ENCODE results near the gene PLD4. TPM values are rescaled to one million over a fixed set of nuclear protein-coding genes. Genes with fewer than 3 reads are reported as not detected.
A peak's percentile ranks its signal among the peaks of the same experiment; 100 is the strongest.
"Not testable (repeated sequence)": the region's sequence is repeated elsewhere in the genome, so short reads cannot be mapped to it uniquely, and the experiment has no call there.

Gene PLD4
- total and polyA plus RNA-seq, 7 donors = 0.28 to 7.1 (median 0.71) TPM; not detected in 2

- 95% methylated on average over 33 of the region's 33 CpGs for WGBS, 2 donors
- Histone ChIP-seq H3K36me3 (peaks cover 6 to 55% (median 19%) of the 10 kb centered on the region in 4 donors), H3K9me3 (no peaks in the 10 kb centered on the region), H3K4me1 (no peaks in the 10 kb centered on the region), H3K27ac (no peak overlapping the region), H3K27me3 (no peaks in the 10 kb centered on the region), H3K4me3 (no peak overlapping the region)
- intact Hi-C loops (cut with DNase I) = no loop called here
- TF ChIP-seq CTCF (IDR thresholded peaks at IDR 0.05) (no peak), POLR2A (IDR thresholded peaks at IDR 0.05) (no peak), EP300 (IDR thresholded peaks at IDR 0.05) (no peak), POLR2AphosphoS5 (IDR thresholded peaks at IDR 0.05) (no peak)
- peak; percentile 60 for DNase-seq
These were observed 36.8 kb upstream of the PLD4 start for GRCh38 chr14:104887623-104888488.

GRCh38 chr14:104888489-104889374 lies 35.9 kb upstream of the PLD4 start:
- Histone ChIP-seq H3K27me3 (no peaks in the 10 kb centered on the region), H3K36me3 (peaks cover 0 to 48% (median 17%) of the 10 kb centered on the region in 4 donors), H3K4me1 (no peaks in the 10 kb centered on the region), H3K4me3 (no peak overlapping the region), H3K9me3 (no peaks in the 10 kb centered on the region), H3K27ac (no peak overlapping the region)
- no peak for TF ChIP-seq CTCF (IDR thresholded peaks at IDR 0.05)
- no peak for TF ChIP-seq POLR2A (IDR thresholded peaks at IDR 0.05)
- TF ChIP-seq POLR2AphosphoS5 (IDR thresholded peaks at IDR 0.05) = no peak
- no peak for TF ChIP-seq EP300 (IDR thresholded peaks at IDR 0.05)
- DNase-seq = peak; percentile 54
- intact Hi-C loops (cut with DNase I) = no loop called here
- WGBS, 2 donors = 92 to 93% methylated on average over 26 of the region's 26 CpGs

GRCh38 chr14:104889375-104889757 lies 35.3 kb upstream of the PLD4 start:
- no peaks in the 10 kb centered on the region for H3K27me3 ChIP-seq
- H3K4me1 ChIP-seq = no peaks in the 10 kb centered on the region
- H3K4me3 ChIP-seq = no peak overlapping the region
- H3K27ac ChIP-seq = no peak overlapping the region
- DNase-seq = peak; percentile 48
- 91 to 97% methylated on average over 23 of the region's 23 CpGs for WGBS, 2 donors
- intact Hi-C loops (cut with DNase I) = no loop called here
- no peaks in the 10 kb centered on the region for H3K9me3 ChIP-seq
- H3K36me3 ChIP-seq = peaks cover 0 to 44% (median 16%) of the 10 kb centered on the region in 4 donors
- TF ChIP-seq POLR2A (IDR thresholded peaks at IDR 0.05) (no peak), POLR2AphosphoS5 (IDR thresholded peaks at IDR 0.05) (no peak), CTCF (IDR thresholded peaks at IDR 0.05) (no peak), EP300 (IDR thresholded peaks at IDR 0.05) (no peak)

GRCh38 chr14:104890292-104890691 lies 34.4 kb upstream of the PLD4 start:
- H3K4me1 ChIP-seq; H3K27me3 ChIP-seq; H3K27ac ChIP-seq; H3K4me3 ChIP-seq; DNase-seq; H3K9me3 ChIP-seq; intact Hi-C loops (cut with DNase I): not testable (repeated sequence)
- H3K36me3 ChIP-seq = peaks cover 0 to 41% (median 16%) of the 10 kb centered on the region in 4 donors

- TF ChIP-seq POLR2AphosphoS5 (IDR thresholded peaks at IDR 0.05) (no peak), EP300 (IDR thresholded peaks at IDR 0.05) (no peak), POLR2A (IDR thresholded peaks at IDR 0.05) (no peak), CTCF (IDR thresholded peaks at IDR 0.05) (no peak)
- peaks cover 0 to 13% (median 11%) of the 10 kb centered on the region in 4 donors for H3K4me1 ChIP-seq
- H3K9me3 ChIP-seq = no peaks in the 10 kb centered on the region
- 95 to 97% methylated on average over 4 of the region's 4 CpGs for WGBS, 2 donors
- DNase-seq = no peak
- H3K4me3 ChIP-seq = no peak overlapping the region
- intact Hi-C loops (cut with DNase I) = no loop called here
- peaks cover 0 to 32% (median 14%) of the 10 kb centered on the region in 4 donors for H3K36me3 ChIP-seq
- no peaks in the 10 kb centered on the region for H3K27me3 ChIP-seq
- no peak overlapping the region for H3K27ac ChIP-seq
These were observed 33.5 kb upstream of the PLD4 start for GRCh38 chr14:104891121-104891551.
